Measurements from ENCODE around the gene TGM5.

TGM5 gene

GRCh38 chr15:43241100-43241499 is 25.6 kb downstream of the TGM5 start:
- Histone ChIP-seq H3K27ac (ENCODE audit: insufficient read depth in 1 of 2, low read depth in 1 of 2, low read length in 2 of 2, poor library complexity in 1 of 2, severe bottlenecking in 2 of 2) (no peak overlapping the region), H3K4me3 (ENCODE audit: control insufficient read depth in 1 of 7, extremely low read depth in 1 of 7, insufficient read depth in 4 of 7, low read depth in 2 of 7, low read length in 6 of 7) (no peak overlapping the region), H3K27me3 (replicated peaks in 2 of 5; ENCODE audit: control insufficient read depth in 4 of 5, insufficient read depth in 5 of 5, low read length in 4 of 5) (peaks cover 0 to 30% (median 11%) of the 10 kb centered on the region in 5 experiments), H3K36me3 (ENCODE audit: control insufficient read depth in 4 of 4, insufficient read depth in 4 of 4, low read length in 3 of 4) (no peaks in the 10 kb centered on the region), H3K4me1 (ENCODE audit: control extremely low read depth in 1 of 4, control insufficient read depth in 4 of 4, insufficient read depth in 4 of 4, low read length in 3 of 4) (peaks cover 4 to 56% (median 27%) of the 10 kb centered on the region in 4 experiments), H3K9me3 (ENCODE audit: control extremely low read depth in 1 of 5, control insufficient read depth in 4 of 5, insufficient read depth in 2 of 5, low read depth in 1 of 5, low read length in 4 of 5) (no peaks in the 10 kb centered on the region)
- ChIA-PET CTCF (interaction anchor here (0.7 to 5.8 kb wide), 6 partner anchors 10 to 52 kb away, joined by 3 to 30 read pairs (median 6); partner anchors contain the start of gene TGM5), POLR2A (interaction anchor here (0.8 kb wide), 1 partner anchor 15 kb away, joined by 3 read pairs; no protein-coding TSS in a partner anchor)
- DNase-seq = no peak
- 100% methylated on average over 1 of the region's 1 CpG for WGBS (ENCODE audit: insufficient coverage)

- Histone ChIP-seq H3K4me1 (ENCODE audit: control extremely low read depth in 1 of 4, control insufficient read depth in 4 of 4, insufficient read depth in 4 of 4, low read length in 3 of 4) (peaks cover 4 to 57% (median 28%) of the 10 kb centered on the region in 4 experiments), H3K4me3 (ENCODE audit: control insufficient read depth in 1 of 7, extremely low read depth in 1 of 7, insufficient read depth in 4 of 7, low read depth in 2 of 7, low read length in 6 of 7) (peak overlapping the region in 3 of 7 experiments; percentile 37 to 43 (median 42)), H3K9me3 (ENCODE audit: control extremely low read depth in 1 of 5, control insufficient read depth in 4 of 5, insufficient read depth in 2 of 5, low read depth in 1 of 5, low read length in 4 of 5) (no peaks in the 10 kb centered on the region), H3K36me3 (ENCODE audit: control insufficient read depth in 4 of 4, insufficient read depth in 4 of 4, low read length in 3 of 4) (no peaks in the 10 kb centered on the region), H3K27me3 (replicated peaks in 2 of 5; ENCODE audit: control insufficient read depth in 4 of 5, insufficient read depth in 5 of 5, low read length in 4 of 5) (peaks cover 0 to 40% (median 11%) of the 10 kb centered on the region in 5 experiments), H3K27ac (ENCODE audit: insufficient read depth in 1 of 2, low read depth in 1 of 2, low read length in 2 of 2, poor library complexity in 1 of 2, severe bottlenecking in 2 of 2) (no peak overlapping the region)
- POLR2A ChIA-PET = no interaction called here
- CTCF ChIA-PET = interaction anchor here (1.0 to 1.1 kb wide), 2 partner anchors 8 to 9 kb away, joined by 3 to 4 read pairs; no protein-coding TSS in a partner anchor
- WGBS (ENCODE audit: insufficient coverage) = 16% methylated on average over 6 of the region's 7 CpGs
- peak; percentile 82 to 93 (median 91) for DNase-seq
Measured at GRCh38 chr15:43239732-43240491, 26.8 kb downstream of the TGM5 start.

- WGBS (ENCODE audit: insufficient coverage) = 61% methylated on average over 9 of the region's 10 CpGs
- no peaks in the 10 kb centered on the region for H3K36me3 ChIP-seq (ENCODE audit: control insufficient read depth in 4 of 4, insufficient read depth in 4 of 4, low read length in 3 of 4)
- peaks cover 0 to 35% (median 9%) of the 10 kb centered on the region in 5 experiments for H3K27me3 ChIP-seq (replicated peaks in 2 of 5; ENCODE audit: control insufficient read depth in 4 of 5, insufficient read depth in 5 of 5, low read length in 4 of 5)
- ChIA-PET CTCF (interaction anchor here (1.1 to 4.9 kb wide), 4 partner anchors 9 to 38 kb away, joined by 3 to 19 read pairs (median 4); no protein-coding TSS in a partner anchor), POLR2A (no interaction called here)
- peaks cover 4 to 57% (median 28%) of the 10 kb centered on the region in 4 experiments for H3K4me1 ChIP-seq (ENCODE audit: control extremely low read depth in 1 of 4, control insufficient read depth in 4 of 4, insufficient read depth in 4 of 4, low read length in 3 of 4)
- no peaks in the 10 kb centered on the region for H3K9me3 ChIP-seq (ENCODE audit: control extremely low read depth in 1 of 5, control insufficient read depth in 4 of 5, insufficient read depth in 2 of 5, low read depth in 1 of 5, low read length in 4 of 5)
- H3K4me3 ChIP-seq (ENCODE audit: control insufficient read depth in 1 of 7, extremely low read depth in 1 of 7, insufficient read depth in 4 of 7, low read depth in 2 of 7, low read length in 6 of 7) = no peak overlapping the region
- no peak overlapping the region for H3K27ac ChIP-seq (ENCODE audit: insufficient read depth in 1 of 2, low read depth in 1 of 2, low read length in 2 of 2, poor library complexity in 1 of 2, severe bottlenecking in 2 of 2)
- peak in 1 of 3 donors; percentile 39 for DNase-seq
Measured at GRCh38 chr15:43238671-43239131, 28.0 kb downstream of the TGM5 start.

GRCh38 chr15:43237842-43238470 is 28.8 kb downstream of the TGM5 start:
- ChIA-PET CTCF (interaction anchor here (1.1 to 4.9 kb wide), 2 partner anchors 9 to 12 kb away, joined by 3 to 19 read pairs; no protein-coding TSS in a partner anchor), POLR2A (no interaction called here)
- Histone ChIP-seq H3K36me3 (ENCODE audit: control insufficient read depth in 4 of 4, insufficient read depth in 4 of 4, low read length in 3 of 4) (no peaks in the 10 kb centered on the region), H3K9me3 (ENCODE audit: control extremely low read depth in 1 of 5, control insufficient read depth in 4 of 5, insufficient read depth in 2 of 5, low read depth in 1 of 5, low read length in 4 of 5) (no peaks in the 10 kb centered on the region), H3K27me3 (replicated peaks in 2 of 5; ENCODE audit: control insufficient read depth in 4 of 5, insufficient read depth in 5 of 5, low read length in 4 of 5) (peaks cover 0 to 28% (median 7%) of the 10 kb centered on the region in 5 experiments), H3K27ac (ENCODE audit: insufficient read depth in 1 of 2, low read depth in 1 of 2, low read length in 2 of 2, poor library complexity in 1 of 2, severe bottlenecking in 2 of 2) (no peak overlapping the region), H3K4me1 (ENCODE audit: control extremely low read depth in 1 of 4, control insufficient read depth in 4 of 4, insufficient read depth in 4 of 4, low read length in 3 of 4) (peaks cover 4 to 62% (median 28%) of the 10 kb centered on the region in 4 experiments), H3K4me3 (ENCODE audit: control insufficient read depth in 1 of 7, extremely low read depth in 1 of 7, insufficient read depth in 4 of 7, low read depth in 2 of 7, low read length in 6 of 7) (no peak overlapping the region)
- WGBS (ENCODE audit: insufficient coverage) = 95% methylated on average over 6 of the region's 9 CpGs
- DNase-seq = no peak

- ChIA-PET CTCF (interaction anchor here (0.7 to 4.9 kb wide), 4 partner anchors 10 to 33 kb away, joined by 3 to 19 read pairs (median 4); no protein-coding TSS in a partner anchor), POLR2A (no interaction called here)
- H3K9me3 ChIP-seq (ENCODE audit: control extremely low read depth in 1 of 5, control insufficient read depth in 4 of 5, insufficient read depth in 2 of 5, low read depth in 1 of 5, low read length in 4 of 5) = no peaks in the 10 kb centered on the region
- no peak overlapping the region for H3K27ac ChIP-seq (ENCODE audit: insufficient read depth in 1 of 2, low read depth in 1 of 2, low read length in 2 of 2, poor library complexity in 1 of 2, severe bottlenecking in 2 of 2)
- no peaks in the 10 kb centered on the region for H3K36me3 ChIP-seq (ENCODE audit: control insufficient read depth in 4 of 4, insufficient read depth in 4 of 4, low read length in 3 of 4)
- H3K4me1 ChIP-seq (ENCODE audit: control extremely low read depth in 1 of 4, control insufficient read depth in 4 of 4, insufficient read depth in 4 of 4, low read length in 3 of 4) = peaks cover 4 to 58% (median 30%) of the 10 kb centered on the region in 4 experiments
- 92% methylated on average over 4 of the region's 6 CpGs for WGBS (ENCODE audit: insufficient coverage)
- H3K4me3 ChIP-seq (ENCODE audit: control insufficient read depth in 1 of 7, extremely low read depth in 1 of 7, insufficient read depth in 4 of 7, low read depth in 2 of 7, low read length in 6 of 7) = no peak overlapping the region
- no peak for DNase-seq
- H3K27me3 ChIP-seq (replicated peaks in 2 of 5; ENCODE audit: control insufficient read depth in 4 of 5, insufficient read depth in 5 of 5, low read length in 4 of 5) = peaks cover 0 to 19% (median 0%) of the 10 kb centered on the region in 5 experiments
Measured at GRCh38 chr15:43235536-43235935, 31.2 kb downstream of the TGM5 start.

- H3K4me3 ChIP-seq (ENCODE audit: control insufficient read depth in 1 of 7, extremely low read depth in 1 of 7, insufficient read depth in 4 of 7, low read depth in 2 of 7, low read length in 6 of 7) = no peak overlapping the region
- peaks cover 0 to 15% (median 2%) of the 10 kb centered on the region in 5 experiments for H3K27me3 ChIP-seq (replicated peaks in 2 of 5; ENCODE audit: control insufficient read depth in 4 of 5, insufficient read depth in 5 of 5, low read length in 4 of 5)
- H3K27ac ChIP-seq (ENCODE audit: insufficient read depth in 1 of 2, low read depth in 1 of 2, low read length in 2 of 2, poor library complexity in 1 of 2, severe bottlenecking in 2 of 2) = no peak overlapping the region
- ChIA-PET CTCF (interaction anchor here (0.9 to 6.6 kb wide), 5 partner anchors 14 to 53 kb away, joined by 3 to 61 read pairs (median 4); no protein-coding TSS in a partner anchor), POLR2A (no interaction called here)
- no peak for DNase-seq
- H3K9me3 ChIP-seq (ENCODE audit: control extremely low read depth in 1 of 5, control insufficient read depth in 4 of 5, insufficient read depth in 2 of 5, low read depth in 1 of 5, low read length in 4 of 5) = no peaks in the 10 kb centered on the region
- peaks cover 0 to 31% (median 9%) of the 10 kb centered on the region in 4 experiments for H3K4me1 ChIP-seq (ENCODE audit: control extremely low read depth in 1 of 4, control insufficient read depth in 4 of 4, insufficient read depth in 4 of 4, low read length in 3 of 4)
- WGBS (ENCODE audit: insufficient coverage) = 100% methylated on average over 3 of the region's 3 CpGs
- no peaks in the 10 kb centered on the region for H3K36me3 ChIP-seq (ENCODE audit: control insufficient read depth in 4 of 4, insufficient read depth in 4 of 4, low read length in 3 of 4)
Measured at GRCh38 chr15:43232289-43232874, 34.3 kb downstream of the TGM5 start.

Measured in common myeloid progenitor, CD34-positive (primary cell).